GM19467 (cell line): ENCODE measurements around the gene LMTK3.
"Not testable (repeated sequence)": the region's sequence is repeated elsewhere in the genome, so short reads cannot be mapped to it uniquely, and the experiment has no call there.

Source experiments
- ATAC-seq: cut with Tn5 transposase; IDR thresholded peaks from one replicate; pipeline ENCODE4 v1.9.1; 2021; ENCODE audit warnings: mild to moderate bottlenecking, moderate library complexity; ENCODE audit not compliant: unreplicated experiment

LMTK3 gene

DNA sequence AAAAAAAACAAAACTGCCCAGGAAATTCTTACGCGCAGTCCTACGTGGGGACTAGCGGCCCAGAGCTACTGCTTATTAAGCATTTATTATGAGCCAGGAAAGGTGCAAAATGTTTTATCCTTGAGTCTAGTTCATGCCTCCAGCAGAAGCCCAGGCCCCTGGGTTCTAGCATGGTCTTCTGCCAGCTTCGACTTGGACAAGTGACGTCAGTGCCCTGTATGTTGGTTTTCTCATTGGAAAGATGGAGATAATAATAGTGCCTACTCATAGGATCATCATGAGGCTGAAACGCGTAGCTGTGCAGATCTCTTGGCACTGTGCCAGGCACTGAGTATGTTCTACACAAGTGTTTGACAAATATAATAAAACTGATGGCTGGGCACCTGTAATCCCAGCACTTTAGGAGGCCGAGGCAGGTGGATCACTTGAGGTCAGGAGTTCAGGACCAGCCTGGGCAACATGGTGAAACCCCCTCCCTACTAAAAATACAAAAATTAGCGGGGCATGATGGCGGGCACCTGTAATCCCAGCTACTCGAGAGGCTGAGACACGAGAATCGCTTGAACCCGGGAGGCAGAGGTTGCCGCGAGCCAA, 28.0 kb upstream of the LMTK3 start:
- no peak for ATAC-seq

DNA sequence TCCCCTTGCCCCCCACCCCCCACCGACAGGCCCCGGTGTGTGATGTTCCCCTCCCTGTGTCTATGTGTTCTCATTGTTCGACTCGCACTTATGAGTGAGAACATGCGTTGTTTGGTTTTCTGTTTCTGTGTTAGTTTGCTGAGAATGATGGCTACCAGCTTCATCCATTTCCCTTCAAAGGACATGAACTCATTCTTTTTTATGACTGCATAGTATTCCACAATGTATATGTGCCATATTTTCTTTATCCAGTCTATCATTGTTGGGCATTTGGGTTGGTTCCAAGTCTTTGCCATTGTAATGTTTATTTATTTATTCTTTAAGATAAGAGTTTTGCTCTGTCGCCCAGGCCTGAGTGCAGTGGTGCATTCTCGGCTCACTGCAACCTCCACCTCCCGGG, 26.4 kb upstream of the LMTK3 start:
- not testable (repeated sequence) for ATAC-seq

DNA sequence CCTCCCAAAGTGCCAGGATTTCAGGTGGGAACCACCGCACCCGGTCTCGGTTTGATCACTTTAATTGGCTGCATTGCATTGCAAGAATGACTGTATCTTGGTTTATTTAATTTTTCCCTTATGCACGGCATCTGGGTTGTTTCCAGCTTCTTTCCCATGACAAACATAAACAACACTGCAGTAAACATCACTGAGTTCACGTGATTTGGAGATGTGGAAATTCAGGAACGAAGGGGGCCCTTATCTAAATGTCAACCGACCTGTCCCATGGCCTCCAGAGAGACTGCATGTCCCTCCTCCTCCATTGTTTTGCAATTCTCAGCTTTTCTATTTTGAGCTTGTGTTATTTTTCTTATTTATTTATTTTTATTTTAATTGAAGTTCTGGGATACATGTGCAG, 25.9 kb upstream of the LMTK3 start:
- ATAC-seq, result no peak

DNA sequence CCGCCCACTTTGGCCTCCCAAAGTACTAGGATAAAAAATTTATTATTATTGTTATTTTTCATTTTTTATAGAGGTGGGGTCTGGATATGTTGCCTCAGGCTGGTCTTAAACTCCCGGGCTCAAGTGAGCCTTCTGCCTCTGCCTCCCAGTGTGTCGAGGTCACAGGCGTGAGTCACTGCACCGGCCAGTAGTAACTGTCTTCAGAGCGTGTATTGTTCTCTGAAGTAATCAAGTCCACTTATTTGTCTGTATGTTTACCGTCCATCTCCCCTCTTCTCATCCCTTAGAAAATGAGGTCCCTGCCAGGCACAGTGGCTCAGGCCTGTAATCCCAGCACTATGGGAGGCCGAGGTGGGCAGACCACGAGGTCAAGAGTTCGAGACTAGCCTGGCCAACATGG, 22.1 kb upstream of the LMTK3 start:
- no peak for ATAC-seq

DNA sequence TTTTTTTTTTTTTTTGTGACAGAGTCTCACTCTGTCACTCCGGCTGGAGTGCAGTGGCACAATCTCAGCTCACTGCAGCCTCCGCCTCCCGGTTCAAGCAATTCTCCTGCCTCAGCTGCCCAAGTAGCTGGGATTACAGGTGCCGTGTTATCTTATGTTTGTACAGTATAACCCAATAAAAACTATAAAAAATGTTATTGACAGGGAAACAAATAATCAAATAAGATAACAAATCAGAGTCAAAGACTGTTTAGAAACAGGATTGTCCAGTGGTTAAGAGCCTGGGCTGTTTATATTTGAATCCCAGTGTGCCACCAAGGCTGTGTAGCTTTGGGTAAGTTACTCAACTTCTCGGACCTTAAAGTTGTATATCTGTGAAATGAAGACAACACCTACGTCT, 19.1 kb upstream of the LMTK3 start:
- ATAC-seq, result no peak

DNA sequence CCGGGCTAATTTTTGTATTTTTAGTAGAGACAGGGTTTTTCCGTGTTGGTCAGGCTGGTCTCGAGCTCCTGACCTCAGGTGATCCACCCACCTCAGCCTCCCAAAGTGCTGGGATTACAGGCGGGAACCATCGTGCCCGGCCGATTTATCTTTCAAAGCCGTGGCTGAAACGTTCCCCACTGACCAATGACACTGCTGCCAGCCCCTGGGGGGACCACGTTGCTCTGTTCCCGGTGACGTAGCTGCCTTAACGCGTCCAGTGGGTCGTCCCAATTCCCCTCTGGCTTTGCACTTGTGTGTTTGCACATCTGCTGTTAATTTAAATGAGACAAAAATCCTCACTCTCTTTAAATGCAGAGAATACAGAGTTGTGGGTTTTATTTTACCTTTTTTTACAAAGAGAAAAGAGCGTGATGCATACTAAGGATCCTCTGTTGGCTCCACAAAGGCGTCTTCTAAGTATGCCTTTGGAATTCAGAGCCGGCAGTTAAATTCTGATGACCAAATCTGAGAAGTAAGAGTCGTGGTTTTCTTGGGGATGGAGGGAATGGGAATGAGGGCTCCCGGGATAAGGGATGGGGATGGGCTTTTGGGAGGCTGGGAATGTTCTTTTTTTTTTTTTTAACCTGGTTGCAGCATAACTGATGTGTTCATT, 18.6 kb upstream of the LMTK3 start:
- ATAC-seq, result no peak

DNA sequence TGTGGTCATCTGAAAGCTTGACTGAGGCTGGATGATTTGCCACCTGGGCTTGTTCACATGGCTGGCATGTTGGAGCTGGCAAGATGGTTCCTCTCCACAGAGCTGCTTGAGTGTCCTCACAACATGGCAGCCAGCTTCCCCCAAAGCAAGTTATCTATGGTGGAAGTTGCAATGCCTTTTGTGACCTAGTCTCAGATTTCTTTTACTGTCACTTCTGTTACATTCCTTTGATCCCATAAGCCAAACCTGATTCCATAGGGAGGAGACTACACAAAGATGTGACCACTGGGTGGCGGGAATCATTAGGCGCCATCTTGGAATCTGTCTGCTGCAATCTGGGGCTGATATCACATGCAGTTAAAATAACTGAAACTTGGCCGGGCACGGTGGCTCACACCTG, 17.5 kb upstream of the LMTK3 start:
- ATAC-seq, result no peak

DNA sequence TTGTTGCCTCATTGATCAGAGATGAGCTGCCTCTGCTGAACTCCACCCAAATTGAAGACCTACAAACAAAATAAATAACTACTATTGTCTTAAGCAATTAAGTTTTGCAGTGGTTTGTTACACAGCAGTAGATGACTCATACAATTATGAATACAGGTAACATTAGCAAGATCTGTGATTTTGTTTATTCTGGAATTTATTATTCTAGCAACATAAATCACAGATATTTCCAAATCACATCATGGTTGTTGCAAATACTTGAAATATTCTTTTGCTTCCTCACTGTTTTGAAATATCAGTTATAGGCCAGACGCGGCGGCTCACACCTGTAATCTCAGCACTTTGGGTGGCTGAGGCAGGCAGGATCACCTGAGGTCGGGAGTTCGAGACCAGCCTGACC, 13.1 kb upstream of the LMTK3 start:
- ATAC-seq, result no peak

DNA sequence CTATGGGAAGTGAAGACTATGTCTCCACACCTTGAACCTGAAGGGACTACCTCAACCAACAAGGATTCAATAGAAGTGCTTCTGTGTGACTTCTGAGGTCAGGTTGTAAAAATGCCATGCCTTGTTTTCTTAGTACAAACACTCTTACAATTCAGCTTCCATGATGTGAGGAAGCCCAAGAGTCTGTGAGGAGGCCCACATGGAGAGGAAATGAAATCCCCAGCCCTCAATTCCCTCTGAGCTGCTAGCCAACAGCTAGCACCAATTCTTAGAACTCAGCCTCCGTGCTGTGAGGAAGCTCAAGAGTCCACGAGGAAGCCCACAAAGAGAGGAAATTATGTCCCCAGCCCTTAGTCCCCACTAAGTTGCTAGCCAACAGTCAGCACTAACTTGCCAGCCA, 12.6 kb upstream of the LMTK3 start:
- no peak for ATAC-seq

DNA sequence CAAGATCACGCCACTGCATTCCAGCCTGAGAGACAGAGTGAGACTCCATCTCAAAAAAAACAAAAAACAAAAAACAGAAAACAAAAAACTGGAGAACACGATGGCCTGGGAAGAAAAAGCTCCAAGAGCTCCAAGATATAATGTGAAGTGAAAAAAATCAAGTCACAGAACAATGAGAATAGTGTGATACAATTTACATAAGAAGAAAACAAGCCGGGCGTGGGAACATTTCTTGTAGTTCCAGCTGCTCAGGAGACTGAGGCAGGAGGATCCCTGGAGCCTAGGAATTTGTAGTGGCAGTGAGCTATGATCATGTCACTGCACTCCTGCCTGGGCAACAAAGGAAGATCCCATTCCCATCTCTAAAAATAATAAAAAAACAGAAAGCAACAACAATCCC, 8.5 kb upstream of the LMTK3 start:
- no peak for ATAC-seq

DNA sequence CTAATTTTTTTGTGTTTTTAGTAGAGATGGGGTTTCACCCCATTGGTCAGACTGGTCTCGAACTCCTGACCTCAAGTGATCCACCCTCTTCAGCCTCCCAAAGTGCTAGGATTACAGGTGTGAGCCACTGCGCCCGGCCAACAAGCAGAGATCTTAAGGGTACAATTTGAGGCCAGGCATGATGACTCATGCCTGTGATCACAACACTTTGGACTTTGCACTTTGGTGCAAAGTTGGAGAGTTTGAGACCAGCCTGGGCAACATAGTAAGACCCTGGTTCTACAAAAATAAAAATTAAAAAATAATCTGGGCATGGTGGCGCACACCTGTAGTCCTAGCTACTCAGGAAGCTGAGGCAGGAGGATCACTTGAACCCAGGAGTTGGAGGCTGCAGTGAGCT, 7.8 kb upstream of the LMTK3 start:
- ATAC-seq, result not testable (repeated sequence)

DNA sequence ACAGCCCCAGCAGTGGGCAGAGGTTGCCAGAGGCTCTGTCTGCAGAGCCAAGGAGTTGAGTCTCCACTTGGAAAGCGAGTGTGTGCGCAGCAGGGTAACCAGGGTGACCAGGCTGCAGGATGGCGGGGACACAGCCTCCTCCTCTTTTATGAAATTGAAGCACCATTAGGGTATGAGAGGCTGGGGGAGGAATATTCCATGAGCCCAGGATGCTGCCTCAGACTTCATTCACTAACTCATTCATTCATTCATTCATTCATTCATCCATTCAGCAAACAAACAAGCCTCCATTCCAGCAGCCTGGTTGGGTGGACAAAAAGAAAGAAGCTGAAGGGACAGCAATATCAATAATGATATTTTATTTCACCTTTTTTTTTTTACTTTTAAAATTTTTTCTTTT, 6.6 kb upstream of the LMTK3 start:
- ATAC-seq, result no peak

DNA sequence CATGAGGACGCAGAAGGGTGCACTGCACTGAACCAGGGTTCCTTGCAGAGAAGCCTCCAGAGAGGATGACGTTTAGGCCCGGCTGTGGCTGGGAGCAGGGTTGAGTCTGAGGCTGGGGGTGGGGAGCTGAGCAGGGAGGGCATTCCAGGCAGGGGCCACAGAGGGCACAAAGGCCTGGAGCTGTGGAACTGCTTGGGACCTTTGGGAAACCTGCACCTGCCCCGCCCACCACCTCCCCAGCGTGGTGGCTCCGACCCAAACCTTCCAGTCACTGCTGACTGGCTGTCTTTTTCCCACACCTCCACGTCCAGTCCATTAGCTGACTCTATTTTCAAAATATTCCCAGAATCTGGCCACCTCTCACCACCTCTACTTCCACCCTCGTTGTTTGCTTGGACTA, 4.9 kb upstream of the LMTK3 start:
- no peak for ATAC-seq

DNA sequence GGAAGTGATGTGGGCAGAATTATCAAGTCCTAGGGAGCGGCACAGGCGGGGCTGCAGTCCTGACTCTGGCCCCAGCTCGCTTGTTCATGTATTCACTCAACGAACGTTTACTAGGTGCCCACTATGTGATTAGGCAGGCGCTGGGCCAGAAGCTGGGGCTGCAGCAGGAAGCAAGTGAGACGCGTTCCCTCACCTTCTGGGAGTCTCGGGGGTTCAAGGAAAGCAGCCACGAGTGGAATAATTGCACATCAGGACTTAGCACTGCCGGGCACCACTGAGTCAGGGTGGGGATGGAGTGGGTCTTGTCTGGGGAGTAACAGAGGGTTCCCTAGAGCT, 2.5 kb upstream of the LMTK3 start:
- no peak for ATAC-seq

DNA sequence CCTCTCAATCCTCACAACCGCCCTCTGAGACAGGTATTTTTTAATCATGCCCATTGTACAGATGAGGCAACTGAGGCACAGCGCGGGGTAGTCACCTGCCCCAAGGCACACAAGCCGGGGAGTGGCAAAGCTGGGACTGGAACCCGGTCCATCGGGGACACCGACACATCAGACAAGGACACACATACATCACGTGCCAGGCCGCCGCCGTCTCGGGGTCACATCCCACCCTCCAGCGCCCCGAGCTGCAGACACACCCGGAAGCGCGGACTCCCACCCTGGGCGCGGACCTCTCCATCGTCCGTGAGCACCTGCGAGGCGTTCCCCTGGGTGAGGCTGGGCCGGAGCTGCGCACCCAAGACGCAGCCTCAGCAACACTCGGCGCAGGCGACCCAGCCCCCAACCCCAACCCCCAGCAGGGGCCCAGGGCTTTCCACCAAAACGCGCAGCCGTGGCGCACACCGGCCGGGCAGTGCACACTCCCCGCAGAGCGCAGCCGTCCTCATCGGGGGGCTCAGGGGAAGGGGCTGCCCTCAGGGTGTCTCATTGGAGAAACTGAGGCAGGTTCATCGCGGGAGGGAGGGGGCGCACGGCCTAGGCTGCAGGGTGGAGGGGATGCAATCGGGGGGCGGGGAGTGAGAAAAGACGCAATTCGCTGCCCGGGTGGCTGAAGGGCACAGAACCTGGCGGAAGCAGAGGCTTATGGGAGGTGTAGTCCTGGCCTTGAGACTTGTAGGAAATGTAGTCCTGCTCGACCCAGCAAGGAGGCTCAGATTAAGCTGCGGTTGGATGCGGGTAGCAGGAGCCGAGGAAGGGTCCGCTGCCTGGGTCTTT, 1.9 kb upstream of the LMTK3 start:
- no peak for ATAC-seq

DNA sequence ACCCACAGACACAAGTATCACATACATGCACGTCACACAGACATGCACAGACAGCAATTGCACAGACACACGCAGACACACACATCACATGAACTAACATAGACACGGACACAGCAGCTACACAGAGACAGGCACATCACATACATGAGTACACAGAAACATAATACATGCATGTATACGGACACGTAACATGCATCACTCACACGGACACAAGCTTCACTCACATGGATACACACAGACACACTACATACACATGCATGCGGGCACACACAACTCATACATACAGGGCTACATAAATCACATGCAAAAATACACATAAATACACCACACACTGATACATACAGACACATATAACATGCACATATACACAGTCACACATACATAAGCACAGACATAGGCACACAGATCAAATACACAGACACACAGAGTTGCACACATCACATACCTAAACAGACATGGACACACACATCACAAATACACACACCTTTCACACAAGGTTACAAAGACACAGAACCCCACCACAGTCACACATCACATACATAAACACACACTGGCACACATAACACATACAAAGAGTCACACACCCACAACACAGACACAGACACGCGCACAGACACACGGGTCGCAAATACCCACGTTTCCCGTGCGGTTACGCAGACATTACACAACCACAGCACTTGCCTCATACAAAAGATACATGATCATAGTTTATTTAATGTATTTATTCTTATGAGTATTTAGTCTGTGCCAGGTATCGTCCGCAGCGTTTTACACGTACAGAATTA, 1.1 kb upstream of the LMTK3 start:
- ATAC-seq, result no peak

DNA sequence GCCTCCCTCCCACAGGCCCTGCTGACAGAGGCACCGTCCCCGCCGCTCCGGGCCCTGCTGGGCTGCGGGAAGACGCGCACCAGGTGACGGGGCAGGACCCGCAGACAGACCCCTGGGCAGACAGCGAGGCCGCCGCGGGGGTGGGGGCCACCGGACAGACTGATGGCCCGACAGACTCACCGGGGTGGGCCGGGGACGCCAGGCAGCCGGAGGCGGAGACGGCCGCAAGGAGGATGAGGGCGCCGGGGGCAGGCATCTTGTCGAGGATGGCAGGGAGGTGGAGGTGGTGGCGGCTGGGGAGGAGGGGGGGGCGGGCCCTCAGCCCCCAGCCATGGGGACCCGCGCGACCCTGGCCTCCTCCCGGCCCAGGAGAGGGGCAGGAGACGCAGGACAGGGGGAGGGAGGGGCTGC, 309 bp downstream of the LMTK3 start:
- no peak for ATAC-seq

DNA sequence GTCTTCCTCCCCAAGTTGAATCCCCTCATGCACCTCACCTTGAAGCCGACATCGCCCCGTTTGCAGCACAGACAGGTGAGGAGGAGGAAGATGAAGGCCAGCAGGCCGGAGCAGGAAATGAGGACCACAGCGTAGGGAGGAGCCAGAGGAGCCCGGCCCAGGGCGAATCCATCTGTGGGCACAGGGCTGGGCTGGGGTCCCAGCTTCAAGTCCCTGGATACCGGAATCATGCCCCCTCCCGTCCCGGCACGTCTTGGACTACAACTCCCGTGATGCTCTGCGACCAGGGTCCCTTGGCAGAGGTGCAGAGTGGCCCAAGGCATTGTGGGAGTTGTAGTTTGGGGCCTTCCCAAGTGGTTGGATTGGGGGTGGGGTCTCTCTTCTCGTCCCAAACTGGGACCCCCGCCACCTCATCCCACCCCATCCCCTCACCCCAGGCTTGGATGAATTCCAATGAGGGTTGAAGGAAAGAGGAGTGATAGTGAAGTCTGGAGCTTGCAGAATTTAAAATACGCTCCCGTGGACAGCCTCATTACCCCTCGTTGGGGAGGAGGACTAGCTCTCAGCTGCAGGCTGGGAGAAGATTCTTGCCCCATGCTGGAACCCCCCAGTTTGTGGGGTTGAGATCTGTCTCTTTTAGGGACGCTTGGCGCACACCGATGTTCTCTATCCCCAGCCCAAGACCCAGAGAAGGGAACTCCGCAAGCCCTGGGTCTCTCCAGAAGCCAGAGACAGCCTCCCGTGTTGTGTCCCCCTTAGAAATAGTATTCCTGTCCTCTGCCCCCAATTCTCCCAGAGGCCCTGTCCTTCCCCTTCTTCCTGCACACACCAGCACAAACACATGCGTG, 990 bp downstream of the LMTK3 start:
- no peak for ATAC-seq

DNA sequence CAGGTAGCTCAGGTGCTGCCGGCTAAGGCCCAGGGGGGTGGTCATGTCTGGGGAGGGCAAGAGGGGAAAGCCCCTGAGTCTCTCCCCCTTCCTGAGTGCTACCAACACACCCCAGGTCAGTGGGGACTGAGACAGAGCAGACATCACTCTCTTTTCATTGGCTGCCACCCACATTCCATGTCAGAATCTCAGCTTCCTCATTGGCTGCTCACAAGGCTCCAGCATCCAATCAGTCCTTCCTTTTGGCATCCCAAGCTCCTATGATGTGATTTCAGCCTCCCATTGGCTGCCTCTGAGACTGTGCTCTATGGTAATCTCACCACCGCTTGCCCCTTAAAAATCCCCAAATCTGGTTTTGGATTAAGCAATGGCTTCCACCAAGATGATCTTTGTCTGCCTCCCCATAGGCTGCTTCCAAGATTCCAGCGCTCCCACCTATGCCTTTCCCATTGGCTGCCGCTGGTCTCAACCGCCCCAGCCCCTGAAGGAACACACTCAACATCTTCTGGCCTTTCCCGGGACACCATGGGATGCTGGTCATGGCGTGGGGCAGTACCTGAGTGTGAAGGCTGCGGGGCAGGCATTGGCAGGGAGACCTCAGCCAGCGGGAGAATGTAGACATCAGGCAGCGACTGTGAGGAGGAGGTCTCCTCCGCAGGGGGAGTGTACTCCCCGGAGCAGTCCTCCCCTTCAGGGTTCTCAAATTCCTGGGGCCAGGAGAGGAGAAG, 2.0 kb downstream of the LMTK3 start:
- ATAC-seq, result no peak
